HepG2 (cell line): Measurements from ENCODE around the gene XRCC3. TPM values are rescaled to one million over a fixed set of nuclear protein-coding genes. Genes with fewer than 3 reads are reported as not detected.

Experiments
- BCLAF1 ChIP-seq: fragments of 450-650 bp; IDR thresholded peaks from 2 replicates; pipeline ENCODE4 v1.6.1; 2017; ENCODE audit warnings: mild to moderate bottlenecking
- HNRNPH1 ChIP-seq: fragments of 200-400 bp; formaldehyde crosslinking; optimal IDR thresholded peaks from 2 replicates; pipeline ENCODE3; 2017; ENCODE audit warnings: mild to moderate bottlenecking, low read depth, low read length
- KDM3A ChIP-seq: IDR thresholded peaks from 2 replicates; pipeline ENCODE4 v1.6.1; 2018; ENCODE audit warnings: low read depth, missing compliant biosample characterization
- PTBP1 ChIP-seq: fragments of 200-400 bp; formaldehyde crosslinking; IDR thresholded peaks from 2 replicates; pipeline ENCODE4 v1.6.1; 2018; ENCODE audit warnings: low read length, low read depth; ENCODE audit not compliant: poor library complexity, severe bottlenecking
- STAT6 ChIP-seq: sonication (generic); formaldehyde crosslinking; IDR thresholded peaks from 2 replicates; pipeline ENCODE4 v1.4.0; 2020; ENCODE audit warnings: missing genetic modification reagents, mild to moderate bottlenecking, borderline replicate concordance
- TBP ChIP-seq: sonication (generic); formaldehyde crosslinking; IDR thresholded peaks from 2 replicates; pipeline ENCODE4 v1.5.0; 2020; ENCODE audit warnings: missing genetic modification reagents
- ZBTB34 ChIP-seq: sonication (generic); formaldehyde crosslinking; IDR thresholded peaks from 2 replicates; pipeline ENCODE4 v1.8.0; 2022; ENCODE audit warnings: mild to moderate bottlenecking, missing genetic modification reagents
- ZNF234 ChIP-seq: sonication (generic); formaldehyde crosslinking; conservative IDR thresholded peaks from 2 replicates; pipeline ENCODE4 v1.5.1; 2020; ENCODE audit warnings: mild to moderate bottlenecking, missing genetic modification reagents
- ZNF296 ChIP-seq: sonication (generic); formaldehyde crosslinking; conservative IDR thresholded peaks from 2 replicates; pipeline ENCODE4 v1.5.0; 2020; ENCODE audit warnings: mild to moderate bottlenecking, missing genetic modification reagents
- ZNF382 ChIP-seq: sonication (generic); formaldehyde crosslinking; IDR thresholded peaks from 2 replicates; pipeline ENCODE4 v1.5.0; 2020; ENCODE audit warnings: missing genetic modification reagents, mild to moderate bottlenecking, borderline replicate concordance
- ZNF513 ChIP-seq: sonication (generic); formaldehyde crosslinking; conservative IDR thresholded peaks from 2 replicates; pipeline ENCODE4 v1.5.0; 2020; ENCODE audit warnings: missing genetic modification reagents
- ZNF557 ChIP-seq: sonication (generic); formaldehyde crosslinking; IDR thresholded peaks from 2 replicates; pipeline ENCODE4 v1.4.0; 2020; ENCODE audit warnings: missing genetic modification reagents
- ZNF644 ChIP-seq: IDR thresholded peaks from 2 replicates; pipeline ENCODE4 v1.6.1; 2016; ENCODE audit warnings: low read depth
- ZNF678 ChIP-seq: sonication (generic); formaldehyde crosslinking; IDR thresholded peaks from 2 replicates; pipeline ENCODE4 v1.4.0; 2020; ENCODE audit warnings: mild to moderate bottlenecking, missing genetic modification reagents
- ZNF709 ChIP-seq: sonication (generic); formaldehyde crosslinking; IDR thresholded peaks from 2 replicates; pipeline ENCODE4 v1.5.0; 2020; ENCODE audit warnings: mild to moderate bottlenecking, missing genetic modification reagents
- ZNF780A ChIP-seq: sonication (generic); formaldehyde crosslinking; IDR thresholded peaks from 2 replicates; pipeline ENCODE4 v1.8.0; 2022; ENCODE audit warnings: mild to moderate bottlenecking, missing genetic modification reagents, moderate library complexity
- ZNF784 ChIP-seq: sonication (generic); formaldehyde crosslinking; IDR thresholded peaks from 2 replicates; pipeline ENCODE4 v1.5.1; 2020; ENCODE audit warnings: missing genetic modification reagents, mild to moderate bottlenecking, borderline replicate concordance
- polyA plus RNA-seq, 8 experiments: library from polyadenylated mRNA; depleted of rRNA in 3 of 8; stranded (reverse) in 7 of 8; unstranded in 1 of 8; fragments of >200 nt; fragmentation: Illumina TruSeq in 4 of 8; extraction: Trizol in 4 of 8; gene quantifications; 2 replicates each; pipeline versions ENCODE4 v1.2.1 to v1.2.3, GENCODE V29; 2011 to 2016; ENCODE audit warnings: low read depth in 4 of 8, missing spikeins in 1 of 8, mixed read lengths in 1 of 8; ENCODE audit not compliant: insufficient read depth in 1 of 8
- total RNA-seq, 5 experiments: library from RNA; depleted of rRNA; stranded (reverse); fragments of >200 nt; fragmentation: Illumina TruSeq; extraction: Trizol; gene quantifications; 2 replicates each; pipeline ENCODE4 v1.2.3, GENCODE V29; 2016; ENCODE audit warnings: low read depth in 1 of 5

XRCC3 gene
- total and polyA plus RNA-seq, 2 of the 13 experiments (the other 11 are each of a cell fraction or from before 2014, with no cell fraction given) = 5.4 to 25.8 TPM

GRCh38 chr14:103715052-103716000, at the start of gene XRCC3, which contains the start of gene ZFYVE21 (continued):
- no peak for TF ChIP-seq ZNF557
- 0 out of 2 replicates have a peak, but pooled peaks have one; percentile 37 for TF ChIP-seq ZNF784 (CRISPR knock-in tag)
- TF ChIP-seq ZNF234 (CRISPR knock-in tag) = no peak
- TF ChIP-seq ZBTB34 (CRISPR knock-in tag) = no peak
- no peak for TF ChIP-seq HNRNPH1
- TF ChIP-seq ZNF709 (CRISPR knock-in tag) = no peak; the same call in 1 of the 2 replicates
- TF ChIP-seq STAT6 (CRISPR knock-in tag) = no peak
- no peak for TF ChIP-seq BCLAF1
- TF ChIP-seq ZNF678 = no peak
- TF ChIP-seq ZNF296 = no peak
- no peak for TF ChIP-seq PTBP1
- 0 out of 2 replicates have a peak, but pooled peaks have one; percentile 14 for TF ChIP-seq TBP (CRISPR knock-in tag)
- no peak for TF ChIP-seq KDM3A
- 0 out of 2 replicates have a peak, but pooled peaks have one; percentile 14 for TF ChIP-seq ZNF513
- no peak for TF ChIP-seq ZNF382 (CRISPR knock-in tag)
- no peak for TF ChIP-seq ZNF780A (CRISPR knock-in tag)
- no peak for TF ChIP-seq ZNF644 (CRISPR knock-in tag)
